Measurements from ENCODE around the gene FGF16.

DNA sequence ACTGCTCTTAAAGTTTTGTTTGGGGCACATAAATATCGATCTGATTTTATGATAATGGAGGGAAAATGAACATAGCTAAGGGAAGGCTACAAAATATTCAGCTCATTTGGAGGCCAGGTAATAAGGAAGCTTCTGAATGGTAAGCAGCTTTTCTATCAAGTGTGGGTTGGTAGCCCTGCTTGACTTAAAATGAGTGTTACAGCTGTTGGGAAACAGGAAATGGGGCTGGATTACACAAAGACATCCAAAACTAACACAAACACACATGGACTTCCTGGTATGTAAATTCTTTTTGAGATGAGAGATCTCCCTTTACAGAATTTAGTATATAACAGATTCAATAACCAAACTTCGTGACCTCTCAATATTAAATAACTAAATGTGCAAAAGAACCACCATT, 58.0 kb downstream of the FGF16 start:
- TF ChIP-seq POLR2A (IDR thresholded peaks at IDR 0.05) (no peak), CTCF (IDR thresholded peaks at IDR 0.05) (no peak)
